ENCODE results near the gene SLC17A2. TPM values are rescaled to one million over a fixed set of nuclear protein-coding genes. Genes with fewer than 3 reads are reported as not detected.

Gene SLC17A2
- polyA plus RNA-seq (2012; ENCODE audit: low read depth, missing spikeins): not detected

GRCh38 chr6:25930532-25931410, at the start of gene SLC17A2:
SLC17A2 (minus strand) TSS chr6:25930691; CDS start chr6:25925796, 4,895 bp downstream.
- DNase-seq (ENCODE audit: insufficient read length, low spot score) (no peak), FAIRE-seq (no peak)
- TF ChIP-seq SPI1 (IDR thresholded peaks at IDR 0.05; ENCODE audit: low read depth, low read length) (no peak), PAX5 (IDR thresholded peaks at IDR 0.05; ENCODE audit: insufficient read depth, low read length, severe bottlenecking) (no peak), TAF1 (IDR thresholded peaks at IDR 0.05; ENCODE audit: low read depth, low read length) (no peak), POLR2AphosphoS5 (IDR thresholded peaks at IDR 0.05; ENCODE audit: low read depth, low read length) (no peak), POU2F2 (IDR thresholded peaks at IDR 0.05; ENCODE audit: low read depth, low read length) (no peak), POLR2A (IDR thresholded peaks at IDR 0.05; ENCODE audit: low read depth, low read length) (no peak)

- TF ChIP-seq POU2F2 (IDR thresholded peaks at IDR 0.05; ENCODE audit: low read depth, low read length) (no peak), TAF1 (IDR thresholded peaks at IDR 0.05; ENCODE audit: low read depth, low read length) (no peak)
- DNase-seq (ENCODE audit: insufficient read length, low spot score) (no peak), FAIRE-seq (no peak)
Observed at GRCh38 chr6:25975923-25976560, 45.6 kb upstream of the SLC17A2 start.

- TF ChIP-seq POLR2AphosphoS5 (IDR thresholded peaks at IDR 0.05; ENCODE audit: low read depth, low read length): no peak
- TF ChIP-seq SPI1 (IDR thresholded peaks at IDR 0.05; ENCODE audit: low read depth, low read length): no peak
- no peak for TF ChIP-seq TAF1 (IDR thresholded peaks at IDR 0.05; ENCODE audit: low read depth, low read length)
- no peak for TF ChIP-seq POLR2A (IDR thresholded peaks at IDR 0.05; ENCODE audit: low read depth, low read length)
- no peak for TF ChIP-seq PAX5 (IDR thresholded peaks at IDR 0.05; ENCODE audit: insufficient read depth, low read length, severe bottlenecking)
- TF ChIP-seq POU2F2 (IDR thresholded peaks at IDR 0.05; ENCODE audit: low read depth, low read length): no peak
- no peak for DNase-seq (ENCODE audit: insufficient read length, low spot score)
- no peak for FAIRE-seq
Observed at GRCh38 chr6:25973923-25974555, 43.5 kb upstream of the SLC17A2 start.

GRCh38 chr6:25972902-25973301, 42.4 kb upstream of the SLC17A2 start:
- no peak for DNase-seq (ENCODE audit: insufficient read length, low spot score)
- no peak for FAIRE-seq
- TF ChIP-seq POU2F2 (IDR thresholded peaks at IDR 0.05; ENCODE audit: low read depth, low read length): no peak

- no peak for TF ChIP-seq TAF1 (IDR thresholded peaks at IDR 0.05; ENCODE audit: low read depth, low read length)
- no peak for TF ChIP-seq POU2F2 (IDR thresholded peaks at IDR 0.05; ENCODE audit: low read depth, low read length)
- no peak for TF ChIP-seq POLR2A (IDR thresholded peaks at IDR 0.05; ENCODE audit: low read depth, low read length)
- no peak for TF ChIP-seq SPI1 (IDR thresholded peaks at IDR 0.05; ENCODE audit: low read depth, low read length)
- TF ChIP-seq POLR2AphosphoS5 (IDR thresholded peaks at IDR 0.05; ENCODE audit: low read depth, low read length): no peak
- TF ChIP-seq PAX5 (IDR thresholded peaks at IDR 0.05; ENCODE audit: insufficient read depth, low read length, severe bottlenecking): no peak
- DNase-seq (ENCODE audit: insufficient read length, low spot score) (no peak), FAIRE-seq (no peak)
Observed at GRCh38 chr6:25972128-25972527, 41.6 kb upstream of the SLC17A2 start.

- TF ChIP-seq POLR2AphosphoS5 (IDR thresholded peaks at IDR 0.05; ENCODE audit: low read depth, low read length) (peak; percentile 40; the same call in 1 of the 2 replicates), POU2F2 (IDR thresholded peaks at IDR 0.05; ENCODE audit: low read depth, low read length) (no peak), SPI1 (IDR thresholded peaks at IDR 0.05; ENCODE audit: low read depth, low read length) (no peak), POLR2A (IDR thresholded peaks at IDR 0.05; ENCODE audit: low read depth, low read length) (no peak), PAX5 (IDR thresholded peaks at IDR 0.05; ENCODE audit: insufficient read depth, low read length, severe bottlenecking) (no peak), TAF1 (IDR thresholded peaks at IDR 0.05; ENCODE audit: low read depth, low read length) (no peak)
- DNase-seq (ENCODE audit: insufficient read length, low spot score) (no peak), FAIRE-seq (no peak)
Observed at GRCh38 chr6:25971187-25971821, 40.8 kb upstream of the SLC17A2 start.

GRCh38 chr6:25968769-25969168, 38.3 kb upstream of the SLC17A2 start:
- DNase-seq (ENCODE audit: insufficient read length, low spot score): no peak
- no peak for FAIRE-seq
- TF ChIP-seq POLR2AphosphoS5 (IDR thresholded peaks at IDR 0.05; ENCODE audit: low read depth, low read length) (no peak), PAX5 (IDR thresholded peaks at IDR 0.05; ENCODE audit: insufficient read depth, low read length, severe bottlenecking) (no peak), POLR2A (IDR thresholded peaks at IDR 0.05; ENCODE audit: low read depth, low read length) (no peak), POU2F2 (IDR thresholded peaks at IDR 0.05; ENCODE audit: low read depth, low read length) (no peak), TAF1 (IDR thresholded peaks at IDR 0.05; ENCODE audit: low read depth, low read length) (no peak), SPI1 (IDR thresholded peaks at IDR 0.05; ENCODE audit: low read depth, low read length) (no peak)

GRCh38 chr6:25966711-25967110, 36.2 kb upstream of the SLC17A2 start:
- DNase-seq (ENCODE audit: insufficient read length, low spot score): no peak
- no peak for FAIRE-seq

GRCh38 chr6:25965058-25965457, 34.6 kb upstream of the SLC17A2 start:
- DNase-seq (ENCODE audit: insufficient read length, low spot score): no peak
- no peak for FAIRE-seq
- TF ChIP-seq POU2F2 (IDR thresholded peaks at IDR 0.05; ENCODE audit: low read depth, low read length): no peak
- no peak for TF ChIP-seq POLR2AphosphoS5 (IDR thresholded peaks at IDR 0.05; ENCODE audit: low read depth, low read length)
- TF ChIP-seq POLR2A (IDR thresholded peaks at IDR 0.05; ENCODE audit: low read depth, low read length): no peak
- no peak for TF ChIP-seq SPI1 (IDR thresholded peaks at IDR 0.05; ENCODE audit: low read depth, low read length)

More at GRCh38 chr6:25966711-25967110, 36.2 kb upstream of the SLC17A2 start:
- no peak for TF ChIP-seq SPI1 (IDR thresholded peaks at IDR 0.05; ENCODE audit: low read depth, low read length)
- no peak for TF ChIP-seq PAX5 (IDR thresholded peaks at IDR 0.05; ENCODE audit: insufficient read depth, low read length, severe bottlenecking)
- TF ChIP-seq POLR2AphosphoS5 (IDR thresholded peaks at IDR 0.05; ENCODE audit: low read depth, low read length): no peak
- no peak for TF ChIP-seq TAF1 (IDR thresholded peaks at IDR 0.05; ENCODE audit: low read depth, low read length)
- TF ChIP-seq POU2F2 (IDR thresholded peaks at IDR 0.05; ENCODE audit: low read depth, low read length): no peak
- TF ChIP-seq POLR2A (IDR thresholded peaks at IDR 0.05; ENCODE audit: low read depth, low read length): no peak

Measured in GM12891 (cell line).